Neuronal stem cell (in vitro differentiated cells): Measurements from ENCODE around the gene TRAPPC3L.

ENCODE experiments used
- DNase-seq: peaks from one replicate; pipeline ENCODE4 v3.0.0-alpha.2; 2013; ENCODE audit warnings: low spot score
- H2AFZ ChIP-seq: one replicate; pipeline ENCODE4 v1.6.1; 2013; ENCODE audit warnings: mild to moderate bottlenecking, low read length, inconsistent platforms
- H2AK5ac ChIP-seq: 2 replicates; pipeline ENCODE4 v1.6.1; 2013; ENCODE audit warnings: low read depth, mild to moderate bottlenecking, inconsistent platforms, low read length, moderate library complexity, mixed read lengths
- H2BK120ac ChIP-seq: 2 replicates; pipeline ENCODE4 v1.6.1; 2013; ENCODE audit warnings: low read depth, mild to moderate bottlenecking, inconsistent platforms, low read length, moderate library complexity, mixed read lengths
- H2BK12ac ChIP-seq: one replicate; pipeline ENCODE4 v1.6.1; 2013; ENCODE audit warnings: low read length, inconsistent platforms
- H2BK15ac ChIP-seq: 2 replicates; pipeline ENCODE4 v1.6.1; 2013; ENCODE audit warnings: mild to moderate bottlenecking, low read length, inconsistent platforms, mixed read lengths
- H2BK5ac ChIP-seq: one replicate; pipeline ENCODE4 v1.6.1; 2013; ENCODE audit warnings: inconsistent platforms, mild to moderate bottlenecking, low read length, moderate library complexity
- H3K14ac ChIP-seq: one replicate; pipeline ENCODE4 v1.6.1; 2013; ENCODE audit warnings: low read length, inconsistent platforms
- H3K18ac ChIP-seq: 2 replicates; pipeline ENCODE4 v1.6.1; 2013; ENCODE audit warnings: low read length, inconsistent platforms
- H3K23ac ChIP-seq: 2 replicates; pipeline ENCODE4 v1.6.1; 2013; ENCODE audit warnings: low read depth, mild to moderate bottlenecking, mixed read lengths, low read length, inconsistent platforms; ENCODE audit not compliant: poor library complexity
- H3K27ac ChIP-seq: replicated peaks from 3 replicates; pipeline ENCODE4 v1.5.1; 2013; ENCODE audit warnings: low read length, inconsistent platforms
- H3K27me3 ChIP-seq, 3 experiments: 2 replicates each; pipeline ENCODE4 v1.6.1; 2013; ENCODE audit warnings: low read length in 3 of 3, mild to moderate bottlenecking in 2 of 3, inconsistent platforms in 1 of 3, low read depth in 1 of 3, mixed read lengths in 1 of 3, moderate library complexity in 1 of 3; ENCODE audit not compliant: control insufficient read depth in 3 of 3, insufficient read depth in 3 of 3
- H3K36me3 ChIP-seq, 2 donors: replicated peaks in 1 of 2; 2 replicates each; pipeline ENCODE4 v1.6.1; 2013; ENCODE audit warnings: low read length in 2 of 2; ENCODE audit not compliant: control insufficient read depth in 2 of 2, insufficient read depth in 2 of 2
- H3K4ac ChIP-seq: 2 replicates; pipeline ENCODE4 v1.6.1; 2013; ENCODE audit warnings: inconsistent platforms, mild to moderate bottlenecking, low read length, moderate library complexity
- H3K4me1 ChIP-seq, 2 donors: 1 replicate in 1 of 2; 2 replicates in 1 of 2; pipeline ENCODE4 v1.6.1; 2013; ENCODE audit warnings: low read length in 2 of 2, low read depth in 1 of 2; ENCODE audit not compliant: control insufficient read depth in 2 of 2, insufficient read depth in 1 of 2
- H3K4me2 ChIP-seq: one replicate; pipeline ENCODE4 v1.6.1; 2013; ENCODE audit warnings: mild to moderate bottlenecking, low read length, inconsistent platforms; ENCODE audit not compliant: insufficient read depth, poor library complexity, severe bottlenecking
- H3K4me3 ChIP-seq, 2 donors: 2 replicates each; pipeline ENCODE4 v1.5.1; 2013; ENCODE audit warnings: low read length in 2 of 2, mild to moderate bottlenecking in 2 of 2, inconsistent platforms in 1 of 2, moderate library complexity in 1 of 2
- H3K79me1 ChIP-seq: one replicate; pipeline ENCODE4 v1.6.1; 2013; ENCODE audit warnings: low read depth, mild to moderate bottlenecking, inconsistent platforms, low read length, moderate library complexity
- H3K9ac ChIP-seq: one replicate; pipeline ENCODE4 v1.6.1; 2013; ENCODE audit warnings: mild to moderate bottlenecking, low read depth, low read length, inconsistent platforms; ENCODE audit not compliant: poor library complexity
- H3K9me3 ChIP-seq, 2 donors: replicated peaks in 1 of 2; 2 replicates each; pipeline versions ENCODE3 to v1.6.1; 2013; ENCODE audit warnings: low read length in 2 of 2, mild to moderate bottlenecking in 2 of 2, inconsistent platforms in 1 of 2, low read depth in 1 of 2, mixed read lengths in 1 of 2, moderate library complexity in 1 of 2; ENCODE audit not compliant: control insufficient read depth in 2 of 2, insufficient read depth in 1 of 2
- H4K8ac ChIP-seq: one replicate; pipeline ENCODE4 v1.6.1; 2013; ENCODE audit warnings: low read depth, mild to moderate bottlenecking, inconsistent platforms, low read length, moderate library complexity
- H4K91ac ChIP-seq: one replicate; pipeline ENCODE4 v1.6.1; 2013; ENCODE audit warnings: low read length, low read depth, mild to moderate bottlenecking, inconsistent platforms; ENCODE audit not compliant: poor library complexity
- WGBS, 2 donors: extraction: QIAGEN DNeasy Blood & Tissue Kit; methylation state at CpG; one replicate each; pipeline ENCODE4 v1.1.7; 2013; ENCODE audit warnings: missing lambda C conversion rate in 2 of 2, mixed read lengths in 1 of 2; ENCODE audit not compliant: insufficient read length in 2 of 2, insufficient replicate concordance in 1 of 2; ENCODE audit errors: extremely low coverage in 2 of 2; 5-methylcytosine and 5-hydroxymethylcytosine counted together

Gene TRAPPC3L

DNA sequence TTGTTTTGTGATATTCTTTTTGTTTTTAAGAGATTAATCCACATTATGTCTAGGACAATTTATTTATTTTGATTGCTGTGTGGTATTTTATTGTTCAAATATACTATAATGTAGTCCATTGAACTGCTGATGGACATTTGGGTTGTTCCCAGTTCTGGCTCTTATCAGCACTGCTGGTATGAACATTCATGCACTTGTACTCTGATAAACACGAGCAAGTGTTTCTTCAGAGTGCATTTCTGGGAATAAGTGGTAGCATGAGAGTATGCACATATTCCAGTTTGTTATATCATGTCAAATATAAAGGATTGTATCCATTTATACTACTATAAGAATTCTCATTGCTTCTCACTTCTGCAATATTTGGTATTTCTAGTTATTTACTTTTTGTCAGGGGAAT is 77.2 kb downstream of the TRAPPC3L start:
- H3K14ac ChIP-seq, result no peak overlapping the region
- H3K18ac ChIP-seq, result no peak overlapping the region
- no peak overlapping the region for H2BK15ac ChIP-seq
- WGBS, 2 donors, result no CpG with 5 or more reads among the region's 1 CpG
- H3K4me3 ChIP-seq, result no peak overlapping the region
- no peak overlapping the region for H3K4me2 ChIP-seq
- no peak for DNase-seq
- no peak overlapping the region for H2BK5ac ChIP-seq
- no peaks in the 10 kb centered on the region for H3K79me1 ChIP-seq
- peaks cover 0 to 3% of the 10 kb centered on the region in 2 donors for H3K9me3 ChIP-seq
- H3K27ac ChIP-seq, result no peak overlapping the region
- H3K23ac ChIP-seq, result no peak overlapping the region
- H3K4ac ChIP-seq, result no peak overlapping the region
- no peak overlapping the region for H4K91ac ChIP-seq
- peaks cover 0 to 2% (median 0%) of the 10 kb centered on the region in 3 experiments for H3K27me3 ChIP-seq
- H3K4me1 ChIP-seq, result no peaks in the 10 kb centered on the region
- no peak overlapping the region for H2AFZ ChIP-seq
- H2BK120ac ChIP-seq, result no peak overlapping the region
- no peak overlapping the region for H2BK12ac ChIP-seq
- no peak overlapping the region for H2AK5ac ChIP-seq
- H3K9ac ChIP-seq, result no peak overlapping the region
- H4K8ac ChIP-seq, result no peak overlapping the region
- H3K36me3 ChIP-seq, result no peaks in the 10 kb centered on the region

- no peak overlapping the region for H2BK120ac ChIP-seq
- peaks cover 0 to 6% (median 0%) of the 10 kb centered on the region in 3 experiments for H3K27me3 ChIP-seq
- H3K27ac ChIP-seq, result no peak overlapping the region
- H3K36me3 ChIP-seq, result no peaks in the 10 kb centered on the region
- no peaks in the 10 kb centered on the region for H3K4me1 ChIP-seq
- H3K23ac ChIP-seq, result no peak overlapping the region
- no peak for DNase-seq
- no peak overlapping the region for H3K18ac ChIP-seq
- no peak overlapping the region for H2BK12ac ChIP-seq
- no peak overlapping the region for H4K8ac ChIP-seq
- no peak overlapping the region for H3K14ac ChIP-seq
- no peak overlapping the region for H4K91ac ChIP-seq
- H2BK15ac ChIP-seq, result no peak overlapping the region
- H2AFZ ChIP-seq, result no peak overlapping the region
- H3K4me3 ChIP-seq, result no peak overlapping the region
- H3K9me3 ChIP-seq, result peaks cover 0 to 3% of the 10 kb centered on the region in 2 donors
- H3K4ac ChIP-seq, result no peak overlapping the region
- H2AK5ac ChIP-seq, result no peak overlapping the region
- no peaks in the 10 kb centered on the region for H3K79me1 ChIP-seq
- no peak overlapping the region for H2BK5ac ChIP-seq
- H3K4me2 ChIP-seq, result no peak overlapping the region
- no peak overlapping the region for H3K9ac ChIP-seq
These were observed 78.0 kb downstream of the TRAPPC3L start for GRCh38 chr6:116467514-116467913.

- Histone ChIP-seq H3K27ac (no peak overlapping the region), H3K9me3 (peaks cover 0 to 3% of the 10 kb centered on the region in 2 donors), H3K79me1 (no peaks in the 10 kb centered on the region), H3K4me1 (no peaks in the 10 kb centered on the region), H3K14ac (no peak overlapping the region), H2BK120ac (no peak overlapping the region), H3K23ac (no peak overlapping the region), H3K4me3 (no peak overlapping the region), H4K8ac (no peak overlapping the region), H2BK12ac (no peak overlapping the region), H3K27me3 (peaks cover 0 to 9% (median 0%) of the 10 kb centered on the region in 3 experiments), H3K4ac (no peak overlapping the region), H3K9ac (no peak overlapping the region), H2BK15ac (no peak overlapping the region), H2AFZ (no peak overlapping the region), H2AK5ac (no peak overlapping the region), H3K36me3 (no peaks in the 10 kb centered on the region), H4K91ac (no peak overlapping the region), H2BK5ac (no peak overlapping the region), H3K18ac (no peak overlapping the region), H3K4me2 (no peak overlapping the region)
- DNase-seq, result no peak
- no CpG with 5 or more reads among the region's 1 CpG for WGBS, 2 donors
These were observed 78.4 kb downstream of the TRAPPC3L start for GRCh38 chr6:116467096-116467495.

GRCh38 chr6:116465246-116465645 is 80.2 kb downstream of the TRAPPC3L start:
- no peak overlapping the region for H3K27ac ChIP-seq
- no CpG with 5 or more reads among the region's 5 CpGs for WGBS, 2 donors

More at GRCh38 chr6:116465246-116465645, 80.2 kb downstream of the TRAPPC3L start:
- Histone ChIP-seq H3K9ac (no peak overlapping the region), H3K4me1 (peaks cover 0 to 2% of the 10 kb centered on the region in 2 donors), H3K4me3 (no peak overlapping the region), H4K91ac (no peak overlapping the region), H3K4me2 (no peak overlapping the region), H3K36me3 (no peaks in the 10 kb centered on the region), H3K4ac (no peak overlapping the region), H4K8ac (no peak overlapping the region), H2AK5ac (no peak overlapping the region), H3K9me3 (peaks cover 0 to 3% of the 10 kb centered on the region in 2 donors), H3K27me3 (peaks cover 0 to 22% (median 0%) of the 10 kb centered on the region in 3 experiments), H2BK12ac (no peak overlapping the region), H3K23ac (no peak overlapping the region), H2BK15ac (no peak overlapping the region), H3K14ac (no peak overlapping the region), H2BK120ac (no peak overlapping the region), H3K18ac (no peak overlapping the region), H3K79me1 (no peaks in the 10 kb centered on the region), H2BK5ac (no peak overlapping the region), H2AFZ (no peak overlapping the region)
- DNase-seq, result no peak
